Spleen (tissue), 11 donors: ENCODE measurements around the gene PUSL1. TPM values are rescaled to one million over a fixed set of nuclear protein-coding genes. Genes with fewer than 3 reads are reported as not detected.

Experiments used
- DNase-seq: peaks from one replicate; pipeline ENCODE4 v3.0.0-alpha.2; 2020
- H3K27ac ChIP-seq, 8 donors: fragments of 200-600 bp; sonication (generic) in 7 of 8; 1 replicate in 4 of 8; 2 replicates in 4 of 8; pipeline versions ENCODE4 v1.5.0 to v1.8.0; 2016 to 2021; ENCODE audit warnings: inconsistent platforms in 4 of 8, mild to moderate bottlenecking in 4 of 8, moderate library complexity in 1 of 8
- H3K27me3 ChIP-seq, 7 donors: fragments of 200-600 bp; sonication (generic) in 6 of 7; replicated peaks in 1 of 7; 1 replicate in 4 of 7; 2 replicates in 3 of 7; pipeline versions ENCODE4 v1.5.0 to v1.8.0; 2016 to 2021; ENCODE audit warnings: inconsistent platforms in 3 of 7, mild to moderate bottlenecking in 1 of 7
- H3K36me3 ChIP-seq, 6 donors: fragments of 200-600 bp; sonication (generic) in 5 of 6; 1 replicate in 4 of 6; 2 replicates in 2 of 6; pipeline versions ENCODE4 v1.5.0 to v1.8.0; 2016 to 2021; ENCODE audit warnings: inconsistent platforms in 2 of 6
- H3K4me1 ChIP-seq, 6 donors: fragments of 200-600 bp; sonication (generic) in 5 of 6; 1 replicate in 3 of 6; 2 replicates in 3 of 6; pipeline versions ENCODE4 v1.5.0 to v1.8.0; 2016 to 2021; ENCODE audit warnings: inconsistent platforms in 3 of 6
- H3K4me3 ChIP-seq, 8 donors: fragments of 200-600 bp; sonication (generic) in 7 of 8; 1 replicate in 4 of 8; 2 replicates in 4 of 8; pipeline versions ENCODE4 v1.5.0 to v1.8.0; 2016 to 2021; ENCODE audit warnings: inconsistent platforms in 4 of 8, mild to moderate bottlenecking in 4 of 8, moderate library complexity in 2 of 8
- H3K9me3 ChIP-seq, 8 donors: fragments of 200-600 bp; sonication (generic) in 7 of 8; 1 replicate in 4 of 8; 2 replicates in 4 of 8; pipeline versions ENCODE4 v1.5.0 to v1.8.0; 2016 to 2021; ENCODE audit warnings: inconsistent platforms in 4 of 8
- POLR2A ChIP-seq, 3 donors: fragments of 450-650 bp; IDR thresholded peaks; one replicate each; pipeline ENCODE4 v1.5.1; 2017; ENCODE audit warnings: antibody characterized with exemption in 3 of 3, mild to moderate bottlenecking in 1 of 3
- POLR2AphosphoS5 ChIP-seq, 3 donors: sonication (generic); formaldehyde crosslinking; IDR thresholded peaks; one replicate each; pipeline ENCODE4 v1.5.1; 2017; ENCODE audit warnings: antibody characterized with exemption in 3 of 3
- WGBS, 5 donors: extraction: QIAGEN DNeasy Blood & Tissue Kit in 3 of 5; methylation state at CpG; one replicate each; pipeline versions ENCODE4 v1.1.5 to v1.1.7; 2013 to 2018; 5-methylcytosine and 5-hydroxymethylcytosine counted together
- intact Hi-C: fragments of 100-400 bp; cut with DNase I; formaldehyde crosslinking; loops from one replicate; pipeline ENCODE4 v1.15.0; 2023; ENCODE audit warnings: low total_unique reads
- polyA plus RNA-seq, 3 donors: library from polyadenylated mRNA; stranded (reverse); fragments of 200-250 nt; gene quantifications; one replicate each; pipeline ENCODE4 v1.2.1, GENCODE V29; 2013
- total RNA-seq, 7 donors: library from RNA; depleted of rRNA in 3 of 7; stranded (reverse); fragments of >200 nt in 3 of 7; fragmentation: NEBNext Ultra II Directional in 4 of 7; extraction: Animal tissue kit (Norgen Biotek cat#: 25700) in 4 of 7; gene quantifications; one replicate each; pipeline versions ENCODE4 v1.1.0 to v1.2.1, GENCODE V29; 2016 to 2021
- TF ChIP-seq, protein P1 (sequence below), 11 experiments: fragments of 200-600 bp in 7 of 11; fragments of 450-650 bp in 4 of 11; sonication (generic) in 4 of 11; IDR thresholded peaks in 8 of 11; conservative IDR thresholded peaks in 3 of 11; 1 replicate in 7 of 11; 2 replicates in 4 of 11; pipeline versions ENCODE4 v1.4.0 to v1.8.0; 2016 to 2021; ENCODE audit warnings: antibody characterized with exemption in 11 of 11, inconsistent platforms in 4 of 11, mild to moderate bottlenecking in 1 of 11
- donor health status: healthy with polysubstance abuse.
- donor health status: DM: no; HTN: no; CAD: no; lungs with moderate emphysema.
- donor health status: DM: no; HTN: no; CAD: no.
- donor health status: Bipolar disorder and iron deficiency.
- donor health status: healthy.
- donor health status: DM: no; HTN: no; CAD: no.
- donor health status: DM: yes; HTN: yes; CAD: no.

Gene PUSL1
- total and polyA plus RNA-seq, 10 donors, result 9.8 to 22.9 (median 12.8) TPM

GRCh38 chr1:1270813-1271212 lies 37.6 kb upstream of the PUSL1 start:
- Histone ChIP-seq H3K27ac (peak overlapping the region in 6 of 8 donors; percentile 3 to 46 (median 31)), H3K27me3 (no peaks in the 10 kb centered on the region), H3K4me3 (peak overlapping the region in 1 of 8 donors; percentile 21), H3K4me1 (peaks cover 26 to 77% (median 56%) of the 10 kb centered on the region in 6 donors), H3K9me3 (no peaks in the 10 kb centered on the region), H3K36me3 (peaks cover 0 to 58% (median 24%) of the 10 kb centered on the region in 6 donors)
- peak in 2 of 3 donors; percentile 31 for TF ChIP-seq POLR2AphosphoS5 (IDR thresholded peaks at IDR 0.05)
- TF ChIP-seq, protein P1, sequence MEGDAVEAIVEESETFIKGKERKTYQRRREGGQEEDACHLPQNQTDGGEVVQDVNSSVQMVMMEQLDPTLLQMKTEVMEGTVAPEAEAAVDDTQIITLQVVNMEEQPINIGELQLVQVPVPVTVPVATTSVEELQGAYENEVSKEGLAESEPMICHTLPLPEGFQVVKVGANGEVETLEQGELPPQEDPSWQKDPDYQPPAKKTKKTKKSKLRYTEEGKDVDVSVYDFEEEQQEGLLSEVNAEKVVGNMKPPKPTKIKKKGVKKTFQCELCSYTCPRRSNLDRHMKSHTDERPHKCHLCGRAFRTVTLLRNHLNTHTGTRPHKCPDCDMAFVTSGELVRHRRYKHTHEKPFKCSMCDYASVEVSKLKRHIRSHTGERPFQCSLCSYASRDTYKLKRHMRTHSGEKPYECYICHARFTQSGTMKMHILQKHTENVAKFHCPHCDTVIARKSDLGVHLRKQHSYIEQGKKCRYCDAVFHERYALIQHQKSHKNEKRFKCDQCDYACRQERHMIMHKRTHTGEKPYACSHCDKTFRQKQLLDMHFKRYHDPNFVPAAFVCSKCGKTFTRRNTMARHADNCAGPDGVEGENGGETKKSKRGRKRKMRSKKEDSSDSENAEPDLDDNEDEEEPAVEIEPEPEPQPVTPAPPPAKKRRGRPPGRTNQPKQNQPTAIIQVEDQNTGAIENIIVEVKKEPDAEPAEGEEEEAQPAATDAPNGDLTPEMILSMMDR (IDR thresholded peaks at IDR 0.05 in 8 of 11, conservative IDR thresholded peaks at IDR 0.05 in 3 of 11), result no peak
- DNase-seq, result peak; percentile 72
- intact Hi-C loops, result no loop called here
- WGBS, 5 donors, result 60 to 85% (median 78%) methylated on average over 7 of the region's 7 CpGs

DNA sequence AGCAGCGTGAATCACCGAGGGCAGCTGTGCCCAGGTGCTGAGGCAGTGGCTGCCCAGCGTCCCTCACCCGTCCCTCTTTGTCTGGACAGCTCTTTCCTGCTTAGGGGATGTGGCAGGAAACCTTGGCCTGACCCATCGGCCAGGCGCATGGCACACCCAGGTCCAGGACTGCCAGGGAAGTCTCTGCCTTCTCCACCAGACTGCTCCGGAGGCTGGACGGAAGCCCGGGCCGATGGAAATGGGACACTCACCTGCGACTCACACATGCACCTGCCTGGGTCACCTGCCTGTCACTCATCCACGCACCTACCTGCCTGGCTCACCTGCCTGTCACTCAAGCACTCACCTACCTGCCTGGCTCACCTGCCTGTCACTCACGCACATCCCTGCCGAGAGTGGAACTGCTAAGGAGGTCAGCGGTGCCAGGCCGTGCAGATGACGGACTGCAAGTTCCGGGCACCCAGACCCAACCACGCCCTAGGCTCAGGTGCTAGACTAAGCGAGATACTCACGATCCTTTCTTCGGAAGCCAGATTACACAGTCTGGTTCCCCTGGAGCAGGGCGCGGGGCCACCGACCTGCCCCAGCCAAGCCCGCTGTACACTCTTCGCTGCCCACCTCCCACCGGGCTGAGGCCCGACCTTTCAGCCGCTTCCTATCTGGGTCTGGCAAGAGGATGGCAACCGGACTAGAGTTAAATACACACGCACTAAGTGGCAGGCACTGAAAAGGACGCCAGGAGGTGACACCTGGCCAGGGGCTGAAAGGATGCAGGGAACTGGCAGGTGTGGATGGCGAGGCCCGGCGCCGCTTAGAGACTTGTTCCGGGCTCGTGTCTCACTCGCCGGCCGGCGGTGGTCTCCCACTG lies 35.8 kb upstream of the PUSL1 start:
- intact Hi-C loops, result no loop called here
- TF ChIP-seq POLR2AphosphoS5 (IDR thresholded peaks at IDR 0.05), result peak; percentile 33 to 53 (median 46)
- TF ChIP-seq, protein P1 (IDR thresholded peaks at IDR 0.05 in 8 of 11, conservative IDR thresholded peaks at IDR 0.05 in 3 of 11), result no peak
- TF ChIP-seq POLR2A (IDR thresholded peaks at IDR 0.05), result no peak
- WGBS, 5 donors, result 38 to 63% (median 40%) methylated on average over 27 to 43 of the region's 43 CpGs
- Histone ChIP-seq H3K4me3 (peak overlapping the region; percentile 84 to 98 (median 90)), H3K9me3 (no peaks in the 10 kb centered on the region), H3K27ac (peak overlapping the region; percentile 77 to 94 (median 86)), H3K4me1 (peaks cover 26 to 73% (median 55%) of the 10 kb centered on the region in 6 donors), H3K36me3 (peaks cover 0 to 41% (median 7%) of the 10 kb centered on the region in 6 donors), H3K27me3 (no peaks in the 10 kb centered on the region)
- DNase-seq, result peak; percentile 79

- TF ChIP-seq POLR2A (IDR thresholded peaks at IDR 0.05), result no peak
- no peak for TF ChIP-seq POLR2AphosphoS5 (IDR thresholded peaks at IDR 0.05)
- TF ChIP-seq, protein P1 (IDR thresholded peaks at IDR 0.05 in 8 of 11, conservative IDR thresholded peaks at IDR 0.05 in 3 of 11), result no peak
- no peaks in the 10 kb centered on the region for H3K27me3 ChIP-seq
- intact Hi-C loops, result no loop called here
- WGBS, 5 donors, result 0 to 3% (median 1%) methylated on average over 7 to 31 of the region's 31 CpGs; no CpG with 5 or more reads in 1 of the 5 donors
- H3K4me1 ChIP-seq, result peaks cover 26 to 67% (median 52%) of the 10 kb centered on the region in 6 donors
- no peak for DNase-seq
- peak overlapping the region; percentile 77 to 94 (median 86) for H3K27ac ChIP-seq
- no peaks in the 10 kb centered on the region for H3K9me3 ChIP-seq
- H3K4me3 ChIP-seq, result peak overlapping the region; percentile 84 to 98 (median 90)
- peaks cover 0 to 35% (median 4%) of the 10 kb centered on the region in 6 donors for H3K36me3 ChIP-seq
Observed at GRCh38 chr1:1273209-1273511, 35.2 kb upstream of the PUSL1 start.
